Progenitor cell of endocrine pancreas (in vitro differentiated cells): ENCODE data around the gene NDUFV1. TPM values are rescaled to one million over a fixed set of nuclear protein-coding genes. Genes with fewer than 3 reads are reported as not detected.

Experiments
- DNase-seq: peaks from one replicate; pipeline ENCODE4 v3.0.0; 2021; ENCODE audit warnings: low spot score; ENCODE audit not compliant: unreplicated experiment
- H3K27ac Mint-ChIP-seq: 2 replicates; pipeline ENCODE4 v1.8.0; 2021; ENCODE audit warnings: mild to moderate bottlenecking, moderate library complexity, mixed read lengths
- H3K27me3 Mint-ChIP-seq: 2 replicates; pipeline ENCODE4 v1.8.0; 2021; ENCODE audit warnings: mixed read lengths
- H3K36me3 Mint-ChIP-seq: 2 replicates; pipeline ENCODE4 v1.8.0; 2022; ENCODE audit warnings: mixed read lengths; ENCODE audit not compliant: insufficient read depth
- H3K4me1 Mint-ChIP-seq: 2 replicates; pipeline ENCODE4 v1.8.0; 2021; ENCODE audit warnings: low read depth, mixed read lengths
- H3K4me3 Mint-ChIP-seq: 2 replicates; pipeline ENCODE4 v1.8.0; 2021; ENCODE audit warnings: low read depth, mild to moderate bottlenecking, moderate library complexity, mixed read lengths
- H3K9me3 Mint-ChIP-seq: 2 replicates; pipeline ENCODE4 v1.8.0; 2021; ENCODE audit warnings: low read depth, mixed read lengths
- CTCF ChIP-seq: fragments of 200-600 bp; sonication (generic); IDR thresholded peaks from one replicate; pipeline ENCODE4 v1.5.0; 2021; ENCODE audit warnings: antibody characterized with exemption, mild to moderate bottlenecking; ENCODE audit not compliant: unreplicated experiment
- total RNA-seq: library from RNA; stranded (reverse); gene quantifications from 2 replicates; pipeline ENCODE4 v1.2.1, GENCODE V29; 2021

Gene NDUFV1
- total RNA-seq, 1 donor from 2014 or later, result 137 TPM

- DNase-seq, result no peak
- peaks cover 4% of the 10 kb centered on the region for H3K27me3 Mint-ChIP-seq
- no peak for TF ChIP-seq CTCF
- H3K36me3 Mint-ChIP-seq, result no peaks in the 10 kb centered on the region
- no peaks in the 10 kb centered on the region for H3K9me3 Mint-ChIP-seq
- H3K4me1 Mint-ChIP-seq, result no peaks in the 10 kb centered on the region
- no peak overlapping the region for H3K27ac Mint-ChIP-seq
- no peak overlapping the region for H3K4me3 Mint-ChIP-seq
Measured at GRCh38 chr11:67638535-67639437, 32.0 kb downstream of the NDUFV1 start.

DNA sequence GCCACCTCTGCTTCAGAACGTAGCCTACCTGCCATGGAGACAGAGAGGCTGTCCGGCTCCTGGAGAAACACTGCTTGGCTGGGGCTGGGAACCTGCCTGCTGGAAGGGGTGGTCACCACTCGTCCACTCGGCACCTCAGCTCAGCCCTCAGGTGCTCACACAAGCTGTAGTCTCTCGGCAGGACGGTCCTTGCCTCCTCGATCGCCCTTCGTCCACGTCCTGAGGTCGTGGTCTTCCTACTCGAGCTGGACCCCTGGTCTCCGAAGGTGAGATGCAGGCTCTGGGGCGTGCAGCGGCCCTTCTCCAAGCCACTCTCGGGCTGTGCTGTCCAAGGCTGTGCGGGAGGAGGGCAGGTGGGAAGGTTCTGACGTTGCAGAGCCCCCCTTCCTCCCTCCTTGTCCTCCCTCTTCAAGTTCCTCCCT is 32.7 kb downstream of the NDUFV1 start, which contains the start of gene TBX10:
Gene TBX10 (minus strand): TSS at position 326 of the 422 bp plus-strand sequence. CDS start 291 bp downstream, at position 35.
- H3K4me1 Mint-ChIP-seq, result no peaks in the 10 kb centered on the region
- no peak within 1 kb of the TSS for H3K27ac Mint-ChIP-seq

DNA sequence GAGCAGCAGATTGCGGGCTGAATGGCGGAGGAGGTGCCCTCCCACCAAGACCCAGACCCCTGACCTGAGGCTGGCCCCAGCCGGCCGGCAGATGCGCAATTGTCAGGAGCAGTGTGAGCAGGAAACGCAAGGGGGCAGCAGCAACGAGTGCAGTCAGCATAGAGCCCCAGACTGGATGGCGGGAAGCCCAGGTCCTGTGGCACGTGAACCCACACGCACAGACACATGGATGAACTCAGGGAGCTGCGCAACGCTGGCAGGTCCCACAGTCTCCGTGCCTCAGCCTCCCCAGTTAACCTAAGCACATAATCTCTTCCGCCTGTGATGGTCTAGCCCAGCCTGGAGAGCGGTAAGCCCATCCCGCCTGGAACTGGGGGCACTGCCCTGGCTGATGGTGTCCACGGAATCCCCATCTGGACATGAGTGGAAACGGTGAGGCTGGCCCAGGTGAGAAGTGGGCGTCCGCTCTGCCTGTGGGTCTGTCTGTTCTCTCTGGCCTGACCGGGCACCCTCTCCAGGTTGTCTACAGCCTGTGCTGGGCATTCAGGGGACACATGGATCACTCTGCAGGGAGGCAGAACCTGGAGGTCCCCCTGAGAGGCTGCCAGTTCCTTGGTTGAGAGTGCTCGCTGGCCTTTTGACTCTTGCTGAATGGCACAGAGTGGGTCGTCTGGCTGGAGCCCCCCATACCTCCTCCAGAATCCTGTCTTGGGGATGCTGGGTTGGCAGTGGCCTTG is 33.5 kb downstream of the NDUFV1 start:
- Mint-ChIP-seq H3K4me1 (no peaks in the 10 kb centered on the region), H3K27ac (no peak overlapping the region), H3K27me3 (peaks cover 4% of the 10 kb centered on the region), H3K4me3 (no peak overlapping the region), H3K36me3 (no peaks in the 10 kb centered on the region), H3K9me3 (no peaks in the 10 kb centered on the region)
- DNase-seq, result no peak
- TF ChIP-seq CTCF, result peak; percentile 71

More for the DNA sequence above, 32.7 kb downstream of the NDUFV1 start, which contains the start of gene TBX10:
- no peaks in the 10 kb centered on the region for H3K9me3 Mint-ChIP-seq
- no peak within 1 kb of the TSS for H3K4me3 Mint-ChIP-seq
- no peaks in the 10 kb centered on the region for H3K36me3 Mint-ChIP-seq
- no peak for DNase-seq
- peaks cover 4% of the 10 kb centered on the region for H3K27me3 Mint-ChIP-seq
- TF ChIP-seq CTCF, result no peak

- H3K9me3 Mint-ChIP-seq, result no peaks in the 10 kb centered on the region
- DNase-seq, result no peak
- H3K4me1 Mint-ChIP-seq, result no peaks in the 10 kb centered on the region
- H3K4me3 Mint-ChIP-seq, result no peak overlapping the region
- no peak overlapping the region for H3K27ac Mint-ChIP-seq
- H3K36me3 Mint-ChIP-seq, result no peaks in the 10 kb centered on the region
- TF ChIP-seq CTCF, result no peak
- peaks cover 4% of the 10 kb centered on the region for H3K27me3 Mint-ChIP-seq
Measured at GRCh38 chr11:67640758-67641337, 34.1 kb downstream of the NDUFV1 start.
